Regular cardiac myocyte (primary cell): ENCODE results near the gene MCHR1. TPM values are rescaled to one million over a fixed set of nuclear protein-coding genes. Genes with fewer than 3 reads are reported as not detected.

Source experiments
- total RNA-seq: library from RNA; depleted of rRNA; stranded (reverse); fragments of >200 nt; gene quantifications from 2 replicates; pipeline ENCODE4 v1.2.3, GENCODE V29; 2014

The MCHR1 gene, protein sequence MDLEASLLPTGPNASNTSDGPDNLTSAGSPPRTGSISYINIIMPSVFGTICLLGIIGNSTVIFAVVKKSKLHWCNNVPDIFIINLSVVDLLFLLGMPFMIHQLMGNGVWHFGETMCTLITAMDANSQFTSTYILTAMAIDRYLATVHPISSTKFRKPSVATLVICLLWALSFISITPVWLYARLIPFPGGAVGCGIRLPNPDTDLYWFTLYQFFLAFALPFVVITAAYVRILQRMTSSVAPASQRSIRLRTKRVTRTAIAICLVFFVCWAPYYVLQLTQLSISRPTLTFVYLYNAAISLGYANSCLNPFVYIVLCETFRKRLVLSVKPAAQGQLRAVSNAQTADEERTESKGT
- total RNA-seq = 0.38 and 2.3 TPM in 2 replicates

DNA sequence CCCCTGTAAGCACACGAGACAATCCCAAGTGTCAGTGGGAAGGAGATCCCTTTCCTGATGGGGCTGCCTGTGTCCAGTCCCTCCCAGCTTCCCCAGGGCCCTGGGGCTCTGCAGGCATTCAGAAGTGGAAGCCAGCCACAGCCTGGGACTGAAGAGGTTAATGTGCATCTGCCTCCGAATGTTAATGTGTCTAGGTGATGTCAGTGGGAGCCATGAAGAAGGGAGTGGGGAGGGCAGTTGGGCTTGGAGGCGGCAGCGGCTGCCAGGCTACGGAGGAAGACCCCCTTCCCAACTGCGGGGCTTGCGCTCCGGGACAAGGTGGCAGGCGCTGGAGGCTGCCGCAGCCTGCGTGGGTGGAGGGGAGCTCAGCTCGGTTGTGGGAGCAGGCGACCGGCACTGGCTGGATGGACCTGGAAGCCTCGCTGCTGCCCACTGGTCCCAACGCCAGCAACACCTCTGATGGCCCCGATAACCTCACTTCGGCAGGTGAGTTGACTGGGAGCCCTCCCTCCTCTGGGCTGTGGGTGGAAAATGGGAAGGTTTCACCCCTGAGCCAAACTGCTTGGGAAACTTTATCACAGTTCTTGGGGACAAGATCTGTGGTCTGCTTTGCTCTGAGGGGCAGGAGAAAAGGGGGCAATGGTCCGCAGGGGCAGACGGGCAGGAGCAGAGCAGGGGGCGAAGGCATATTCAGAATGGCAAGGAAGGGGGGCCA is at the start of gene MCHR1:
TSS of gene MCHR1 (plus strand) at position 236 of the 715 bp plus-strand sequence. CDS start at position 405, 169 bp downstream.

DNA sequence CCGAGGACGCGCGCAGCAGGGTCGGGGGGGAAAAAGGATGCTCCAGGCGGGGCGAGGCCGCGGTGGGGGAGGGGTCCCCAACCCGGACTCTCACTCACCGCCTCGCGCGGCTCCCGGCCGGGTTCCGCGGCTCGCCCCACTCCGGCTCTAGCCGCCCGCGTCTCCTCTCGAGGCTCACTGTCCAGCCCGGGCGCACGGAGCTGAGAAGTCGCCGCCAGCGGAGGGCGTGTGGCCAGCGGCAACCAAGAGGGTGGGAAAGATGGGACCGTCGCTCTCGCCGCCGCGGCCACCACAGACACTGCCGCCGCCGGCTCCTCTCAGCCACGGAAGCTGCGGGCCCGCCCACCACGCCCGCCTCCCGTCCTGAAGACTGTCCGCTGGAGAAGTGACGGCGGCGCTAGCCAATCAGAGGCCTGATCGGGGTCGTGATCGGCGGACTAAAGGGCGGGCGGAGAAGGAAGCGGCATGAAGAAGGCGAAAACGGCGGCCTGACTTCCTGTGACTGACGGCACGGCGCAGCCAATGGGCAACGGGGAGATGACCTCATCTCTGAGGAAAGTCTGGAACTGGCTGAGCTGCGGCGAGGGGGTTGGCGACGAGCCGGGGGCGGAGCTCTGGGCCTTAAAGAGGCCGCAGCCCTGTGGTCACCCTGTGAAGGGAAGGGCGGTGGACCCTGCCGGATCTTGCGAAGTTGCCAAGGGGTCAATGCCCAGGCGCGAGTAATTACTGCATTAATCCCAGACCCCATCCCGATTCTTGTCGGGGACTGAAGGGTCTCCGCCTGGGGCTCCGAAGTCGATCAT is 42.7 kb upstream of the MCHR1 start, which contains the start of gene MRTFA:
TSS of gene MRTFA (minus strand) at position 340 of the 803 bp plus-strand sequence.

Other genes with a start within 250 kb of the MCHR1 start
- 14.0 and 20.9 TPM in 2 replicates for gene MRTFA, start 42.8 kb upstream of the MCHR1 start, total RNA-seq
- gene SLC25A17, start 139.9 kb downstream of the MCHR1 start, total RNA-seq = 11.3 and 21.9 TPM in 2 replicates
- 205 and 256 TPM in 2 replicates for gene ST13, start 177.2 kb downstream of the MCHR1 start, total RNA-seq
- 4.2 and 7.3 TPM in 2 replicates for gene XPNPEP3, start 177.7 kb downstream of the MCHR1 start, total RNA-seq
- not detected in 2 replicates for gene DNAJB7, start 182.6 kb downstream of the MCHR1 start, total RNA-seq